D721Med (cell line): ENCODE results near the gene NINJ2.
"Not testable (repeated sequence)": the region's sequence is repeated elsewhere in the genome, so short reads cannot be mapped to it uniquely, and the experiment has no call there.

ENCODE experiments used
- DNase-seq: peaks from one replicate; pipeline ENCODE4 v3.0.0; 2011; ENCODE audit warnings: low spot score; ENCODE audit not compliant: insufficient read length
- FAIRE-seq: peaks from 2 replicates; lab custom pipeline; 2011; peaks lifted over from hg19 to GRCh38; lab: Jason Lieb, UNC
- TF ChIP-seq, protein P1 (sequence below): IDR thresholded peaks from 2 replicates; pipeline ENCODE4 v1.5.1; 2012; ENCODE audit warnings: mild to moderate bottlenecking, control low read depth; ENCODE audit not compliant: insufficient read depth; ENCODE audit errors: missing control alignments

The NINJ2 gene

DNA sequence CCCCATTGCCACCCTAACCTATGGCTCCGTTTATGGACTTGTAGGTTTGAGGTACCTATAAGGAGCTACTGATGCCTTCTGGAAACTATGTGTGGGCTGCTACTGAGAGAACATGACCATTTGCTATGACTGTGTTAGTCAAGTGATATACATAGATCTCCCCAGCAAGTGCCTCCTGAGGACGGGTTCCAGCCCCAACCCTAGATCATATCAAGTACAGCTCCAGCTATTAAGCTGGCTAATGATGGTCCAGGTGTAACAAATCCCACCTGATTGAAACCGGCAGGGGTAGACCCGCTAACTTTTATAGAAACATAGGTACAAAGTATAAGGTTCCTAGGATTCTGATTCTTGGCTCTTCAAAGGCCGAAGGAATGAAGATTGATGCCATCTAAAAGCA, 23.7 kb downstream of the NINJ2 start:
- no peak for DNase-seq
- no peak for FAIRE-seq
- TF ChIP-seq, protein P1, sequence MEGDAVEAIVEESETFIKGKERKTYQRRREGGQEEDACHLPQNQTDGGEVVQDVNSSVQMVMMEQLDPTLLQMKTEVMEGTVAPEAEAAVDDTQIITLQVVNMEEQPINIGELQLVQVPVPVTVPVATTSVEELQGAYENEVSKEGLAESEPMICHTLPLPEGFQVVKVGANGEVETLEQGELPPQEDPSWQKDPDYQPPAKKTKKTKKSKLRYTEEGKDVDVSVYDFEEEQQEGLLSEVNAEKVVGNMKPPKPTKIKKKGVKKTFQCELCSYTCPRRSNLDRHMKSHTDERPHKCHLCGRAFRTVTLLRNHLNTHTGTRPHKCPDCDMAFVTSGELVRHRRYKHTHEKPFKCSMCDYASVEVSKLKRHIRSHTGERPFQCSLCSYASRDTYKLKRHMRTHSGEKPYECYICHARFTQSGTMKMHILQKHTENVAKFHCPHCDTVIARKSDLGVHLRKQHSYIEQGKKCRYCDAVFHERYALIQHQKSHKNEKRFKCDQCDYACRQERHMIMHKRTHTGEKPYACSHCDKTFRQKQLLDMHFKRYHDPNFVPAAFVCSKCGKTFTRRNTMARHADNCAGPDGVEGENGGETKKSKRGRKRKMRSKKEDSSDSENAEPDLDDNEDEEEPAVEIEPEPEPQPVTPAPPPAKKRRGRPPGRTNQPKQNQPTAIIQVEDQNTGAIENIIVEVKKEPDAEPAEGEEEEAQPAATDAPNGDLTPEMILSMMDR, result no peak

DNA sequence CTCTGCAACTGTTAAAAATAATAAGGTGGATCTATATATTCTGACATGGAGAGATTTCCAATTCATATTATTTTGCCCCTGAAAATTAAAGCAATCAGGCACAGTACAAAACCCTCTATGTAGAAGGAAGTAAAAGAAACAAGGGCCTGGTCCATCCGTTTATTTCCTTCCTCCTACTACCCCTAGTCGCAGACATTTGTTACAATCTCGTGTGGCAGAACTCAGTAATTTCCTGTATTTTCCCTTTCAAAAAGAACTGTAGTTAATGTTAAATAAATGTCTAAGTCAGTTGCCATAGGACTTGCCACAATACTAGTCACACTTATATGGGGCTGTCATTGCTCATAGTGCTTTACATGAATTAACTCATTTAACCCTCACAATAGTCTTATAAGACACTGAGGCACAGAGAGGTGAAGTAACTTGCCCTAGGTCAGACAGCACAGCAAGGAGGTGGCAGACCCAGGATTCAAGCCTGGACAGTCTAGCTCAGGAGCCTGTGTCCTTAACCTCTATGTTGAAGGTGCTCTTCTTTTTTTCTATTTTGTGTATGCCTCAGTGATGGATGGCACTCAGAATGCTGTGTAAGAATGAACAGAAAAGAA, 24.2 kb downstream of the NINJ2 start:
- FAIRE-seq (no peak), DNase-seq (no peak)

DNA sequence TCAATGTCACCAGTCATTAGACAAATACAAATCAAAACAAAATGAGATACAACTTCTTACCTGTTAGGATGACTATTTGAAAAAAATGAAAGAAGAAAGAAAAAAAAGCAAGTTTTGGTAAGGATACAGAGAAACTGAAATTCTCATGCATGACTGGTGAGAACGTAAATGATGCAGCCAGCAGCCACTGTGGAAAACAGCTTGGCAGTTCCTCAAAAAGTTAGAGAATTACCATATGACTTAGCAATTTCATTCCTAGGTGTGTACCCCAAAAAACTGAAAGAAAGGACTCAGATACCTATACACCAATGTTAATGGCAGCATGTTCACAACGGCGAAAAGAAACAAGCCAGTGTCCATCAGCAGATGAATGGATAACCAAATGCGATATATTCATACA, 26.6 kb downstream of the NINJ2 start:
- DNase-seq, result no peak
- FAIRE-seq, result no peak
- TF ChIP-seq, protein P1, result no peak

More for the DNA sequence above, 24.2 kb downstream of the NINJ2 start:
- TF ChIP-seq, protein P1, result no peak

DNA sequence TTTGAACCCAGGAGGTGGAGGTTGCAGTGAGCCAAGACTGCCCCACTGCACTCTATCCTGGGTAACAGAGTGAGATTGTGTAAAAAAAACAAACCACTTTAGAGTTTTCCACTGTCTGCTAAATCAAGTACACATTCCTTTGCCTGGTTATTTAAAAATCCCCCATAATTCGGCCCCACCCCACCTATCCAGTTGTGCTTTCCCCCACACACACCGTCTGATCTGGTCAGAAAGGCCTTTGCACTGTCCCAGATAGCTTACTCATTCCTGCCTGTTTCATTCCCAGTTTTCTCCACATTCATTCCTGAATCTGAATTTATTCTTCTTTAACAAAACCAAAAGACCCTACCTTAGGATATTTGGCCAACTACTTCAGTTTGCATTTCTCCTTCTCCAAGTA, 29.5 kb downstream of the NINJ2 start:
- DNase-seq (no peak), FAIRE-seq (no peak)
- TF ChIP-seq, protein P1, result no peak

DNA sequence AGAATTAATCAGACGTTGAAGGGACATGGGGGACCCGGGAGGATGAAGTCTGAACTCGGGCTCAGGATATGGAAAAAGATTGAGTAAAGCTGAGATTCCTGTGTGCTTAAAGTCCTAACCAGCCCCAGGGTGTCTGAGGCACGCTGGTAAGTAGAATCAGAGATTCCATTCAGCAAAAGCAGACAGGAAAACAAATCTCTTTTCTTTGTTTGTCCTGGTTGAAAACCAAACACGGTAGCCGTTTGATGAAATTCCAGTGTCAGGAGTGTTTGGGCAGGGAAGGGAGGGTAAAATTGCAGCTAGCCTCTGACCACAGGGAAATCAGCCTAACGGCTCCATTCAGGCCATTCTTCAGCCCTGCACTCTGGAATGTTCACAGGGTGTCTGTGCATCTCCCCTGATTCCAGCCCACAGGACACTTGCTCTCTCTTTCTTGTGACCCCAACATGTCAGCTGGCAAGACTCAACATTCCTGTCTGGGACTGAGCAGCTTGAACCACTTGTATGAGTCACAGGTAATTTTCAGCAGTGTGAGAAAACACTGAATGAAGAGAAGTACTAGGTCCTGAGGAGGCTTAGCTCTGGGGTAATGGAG, 31.0 kb downstream of the NINJ2 start:
- TF ChIP-seq, protein P1, result no peak
- no peak for FAIRE-seq
- DNase-seq, result no peak

DNA sequence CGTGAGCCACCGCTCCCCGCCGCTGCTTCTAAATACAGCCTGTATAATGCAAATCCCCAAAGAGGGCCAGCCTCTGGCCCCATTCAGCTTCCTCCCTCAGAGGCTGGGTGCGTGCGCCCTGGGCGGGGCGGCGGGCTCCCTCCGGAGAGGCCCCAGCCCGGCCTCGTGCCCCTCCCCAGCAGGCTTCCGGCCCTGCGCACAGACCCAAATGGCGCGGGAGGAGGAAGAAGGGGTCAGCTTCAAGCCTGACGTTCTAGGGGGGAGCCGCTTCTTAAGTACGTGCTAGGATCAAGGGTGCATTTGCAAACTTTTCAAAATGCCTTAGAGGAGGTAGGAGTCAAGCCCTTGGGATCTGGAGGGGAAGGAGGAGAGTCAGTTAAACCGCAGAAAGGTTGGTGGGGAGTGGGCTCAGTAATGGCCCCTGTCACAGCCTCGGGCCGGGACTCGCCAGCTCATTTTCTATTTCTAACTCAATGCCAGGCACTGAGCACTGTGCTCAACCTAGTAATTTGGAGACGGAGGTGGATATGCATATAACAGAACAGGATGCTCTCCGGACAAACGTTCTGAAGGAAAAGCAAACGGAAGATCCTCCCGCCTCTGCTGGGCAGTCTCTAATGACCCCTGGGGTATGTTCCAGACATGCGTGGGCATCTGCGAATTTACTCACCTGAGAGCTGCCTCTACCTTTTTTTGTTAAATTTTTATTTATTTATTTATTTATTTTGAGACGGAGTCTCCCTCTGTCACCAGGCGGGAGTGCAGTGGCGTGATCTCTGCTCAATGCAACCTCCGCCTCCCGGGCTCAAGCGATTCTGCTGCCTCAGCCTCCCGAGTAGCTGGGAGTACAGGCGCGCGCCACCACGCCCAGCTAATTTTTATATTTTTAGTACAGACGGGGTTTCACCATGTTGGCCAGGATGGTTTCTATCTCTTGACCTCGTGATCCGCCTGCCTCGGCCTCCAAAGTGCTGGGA, 32.3 kb downstream of the NINJ2 start:
- TF ChIP-seq, protein P1, result no peak
- DNase-seq, result no peak
- no peak for FAIRE-seq

DNA sequence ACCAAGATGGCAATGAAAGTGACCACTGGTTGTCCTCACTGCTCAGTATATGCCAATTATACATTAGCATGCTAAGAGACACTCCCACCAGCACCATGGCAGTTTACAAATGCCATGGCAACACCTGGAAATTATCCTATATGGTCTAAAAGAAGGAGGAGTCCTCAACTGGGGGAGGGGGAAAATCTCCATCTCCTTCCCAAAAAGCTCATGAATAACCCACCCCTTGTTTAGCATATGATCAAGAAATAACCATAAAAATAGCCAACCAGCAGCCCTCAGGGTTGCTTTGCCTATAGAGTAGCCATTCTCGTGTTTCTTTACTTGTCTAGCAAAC, 34.5 kb downstream of the NINJ2 start:
- not testable (repeated sequence) for FAIRE-seq, DNase-seq
